WTC11 (cell line): Measurements from ENCODE around the gene LRTM2.

Experiments used
- PREB ChIP-seq: sonication (generic); formaldehyde crosslinking; IDR thresholded peaks from 2 replicates; pipeline ENCODE4 v1.8.1; 2022; ENCODE audit warnings: mild to moderate bottlenecking, missing genetic modification reagents, moderate library complexity, borderline replicate concordance
- SMAD4 ChIP-seq: sonication (generic); formaldehyde crosslinking; IDR thresholded peaks from 2 replicates; pipeline ENCODE4 v1.8.0; 2022; ENCODE audit warnings: mild to moderate bottlenecking, missing genetic modification reagents
- TF ChIP-seq, protein P1 (sequence below): sonication (generic); formaldehyde crosslinking; IDR thresholded peaks from 2 replicates; pipeline ENCODE4 v1.8.0; 2022; ENCODE audit warnings: missing genetic modification reagents
- TF ChIP-seq, protein P2 (sequence below): fragments of 200-600 bp; IDR thresholded peaks from 2 replicates; pipeline ENCODE4 v1.8.0; 2022; ENCODE audit warnings: antibody characterized with exemption
- TF ChIP-seq, protein P3 (sequence below): sonication (generic); formaldehyde crosslinking; IDR thresholded peaks from 2 replicates; pipeline ENCODE4 v1.8.0; 2022; ENCODE audit warnings: mild to moderate bottlenecking, missing genetic modification reagents
- TF ChIP-seq, protein P4 (sequence below): sonication (generic); formaldehyde crosslinking; IDR thresholded peaks from 2 replicates; pipeline ENCODE4 v1.8.1; 2023; ENCODE audit warnings: mild to moderate bottlenecking, missing genetic modification reagents, moderate library complexity

DNA sequence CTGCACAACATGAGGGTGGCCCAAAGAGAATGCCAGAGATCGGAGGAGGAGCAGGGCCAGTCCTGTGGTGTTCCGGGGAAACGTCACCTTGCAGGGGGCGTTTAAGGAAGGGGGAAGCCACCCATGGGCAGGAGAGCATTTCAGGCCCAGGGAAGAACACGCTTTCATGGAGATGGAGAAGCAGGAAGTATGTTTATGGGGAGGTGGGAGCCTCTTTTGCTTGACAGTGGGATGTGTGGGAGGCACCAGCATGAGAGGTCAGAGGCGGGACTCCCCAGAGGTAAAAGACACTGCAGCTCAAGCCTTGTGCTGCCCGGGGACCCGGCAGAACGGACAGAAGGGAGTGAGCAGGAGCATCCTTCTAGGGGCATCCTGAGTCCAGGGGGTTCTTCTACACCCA, 1.3 kb upstream of the LRTM2 start:
- TF ChIP-seq, protein P1, sequence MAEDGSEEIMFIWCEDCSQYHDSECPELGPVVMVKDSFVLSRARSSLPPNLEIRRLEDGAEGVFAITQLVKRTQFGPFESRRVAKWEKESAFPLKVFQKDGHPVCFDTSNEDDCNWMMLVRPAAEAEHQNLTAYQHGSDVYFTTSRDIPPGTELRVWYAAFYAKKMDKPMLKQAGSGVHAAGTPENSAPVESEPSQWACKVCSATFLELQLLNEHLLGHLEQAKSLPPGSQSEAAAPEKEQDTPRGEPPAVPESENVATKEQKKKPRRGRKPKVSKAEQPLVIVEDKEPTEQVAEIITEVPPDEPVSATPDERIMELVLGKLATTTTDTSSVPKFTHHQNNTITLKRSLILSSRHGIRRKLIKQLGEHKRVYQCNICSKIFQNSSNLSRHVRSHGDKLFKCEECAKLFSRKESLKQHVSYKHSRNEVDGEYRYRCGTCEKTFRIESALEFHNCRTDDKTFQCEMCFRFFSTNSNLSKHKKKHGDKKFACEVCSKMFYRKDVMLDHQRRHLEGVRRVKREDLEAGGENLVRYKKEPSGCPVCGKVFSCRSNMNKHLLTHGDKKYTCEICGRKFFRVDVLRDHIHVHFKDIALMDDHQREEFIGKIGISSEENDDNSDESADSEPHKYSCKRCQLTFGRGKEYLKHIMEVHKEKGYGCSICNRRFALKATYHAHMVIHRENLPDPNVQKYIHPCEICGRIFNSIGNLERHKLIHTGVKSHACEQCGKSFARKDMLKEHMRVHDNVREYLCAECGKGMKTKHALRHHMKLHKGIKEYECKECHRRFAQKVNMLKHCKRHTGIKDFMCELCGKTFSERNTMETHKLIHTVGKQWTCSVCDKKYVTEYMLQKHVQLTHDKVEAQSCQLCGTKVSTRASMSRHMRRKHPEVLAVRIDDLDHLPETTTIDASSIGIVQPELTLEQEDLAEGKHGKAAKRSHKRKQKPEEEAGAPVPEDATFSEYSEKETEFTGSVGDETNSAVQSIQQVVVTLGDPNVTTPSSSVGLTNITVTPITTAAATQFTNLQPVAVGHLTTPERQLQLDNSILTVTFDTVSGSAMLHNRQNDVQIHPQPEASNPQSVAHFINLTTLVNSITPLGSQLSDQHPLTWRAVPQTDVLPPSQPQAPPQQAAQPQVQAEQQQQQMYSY (CRISPR knock-in tag), result no peak
- TF ChIP-seq, protein P2, sequence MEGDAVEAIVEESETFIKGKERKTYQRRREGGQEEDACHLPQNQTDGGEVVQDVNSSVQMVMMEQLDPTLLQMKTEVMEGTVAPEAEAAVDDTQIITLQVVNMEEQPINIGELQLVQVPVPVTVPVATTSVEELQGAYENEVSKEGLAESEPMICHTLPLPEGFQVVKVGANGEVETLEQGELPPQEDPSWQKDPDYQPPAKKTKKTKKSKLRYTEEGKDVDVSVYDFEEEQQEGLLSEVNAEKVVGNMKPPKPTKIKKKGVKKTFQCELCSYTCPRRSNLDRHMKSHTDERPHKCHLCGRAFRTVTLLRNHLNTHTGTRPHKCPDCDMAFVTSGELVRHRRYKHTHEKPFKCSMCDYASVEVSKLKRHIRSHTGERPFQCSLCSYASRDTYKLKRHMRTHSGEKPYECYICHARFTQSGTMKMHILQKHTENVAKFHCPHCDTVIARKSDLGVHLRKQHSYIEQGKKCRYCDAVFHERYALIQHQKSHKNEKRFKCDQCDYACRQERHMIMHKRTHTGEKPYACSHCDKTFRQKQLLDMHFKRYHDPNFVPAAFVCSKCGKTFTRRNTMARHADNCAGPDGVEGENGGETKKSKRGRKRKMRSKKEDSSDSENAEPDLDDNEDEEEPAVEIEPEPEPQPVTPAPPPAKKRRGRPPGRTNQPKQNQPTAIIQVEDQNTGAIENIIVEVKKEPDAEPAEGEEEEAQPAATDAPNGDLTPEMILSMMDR, result no peak
- TF ChIP-seq SMAD4 (no peak), PREB (no peak)
- TF ChIP-seq, protein P3, sequence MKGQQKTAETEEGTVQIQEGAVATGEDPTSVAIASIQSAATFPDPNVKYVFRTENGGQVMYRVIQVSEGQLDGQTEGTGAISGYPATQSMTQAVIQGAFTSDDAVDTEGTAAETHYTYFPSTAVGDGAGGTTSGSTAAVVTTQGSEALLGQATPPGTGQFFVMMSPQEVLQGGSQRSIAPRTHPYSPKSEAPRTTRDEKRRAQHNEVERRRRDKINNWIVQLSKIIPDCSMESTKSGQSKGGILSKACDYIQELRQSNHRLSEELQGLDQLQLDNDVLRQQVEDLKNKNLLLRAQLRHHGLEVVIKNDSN (CRISPR knock-in tag), result no peak
- TF ChIP-seq, protein P4, sequence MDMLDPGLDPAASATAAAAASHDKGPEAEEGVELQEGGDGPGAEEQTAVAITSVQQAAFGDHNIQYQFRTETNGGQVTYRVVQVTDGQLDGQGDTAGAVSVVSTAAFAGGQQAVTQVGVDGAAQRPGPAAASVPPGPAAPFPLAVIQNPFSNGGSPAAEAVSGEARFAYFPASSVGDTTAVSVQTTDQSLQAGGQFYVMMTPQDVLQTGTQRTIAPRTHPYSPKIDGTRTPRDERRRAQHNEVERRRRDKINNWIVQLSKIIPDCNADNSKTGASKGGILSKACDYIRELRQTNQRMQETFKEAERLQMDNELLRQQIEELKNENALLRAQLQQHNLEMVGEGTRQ (CRISPR knock-in tag), result no peak
